Measurements from ENCODE around the gene RDH5.

The RDH5 gene

DNA sequence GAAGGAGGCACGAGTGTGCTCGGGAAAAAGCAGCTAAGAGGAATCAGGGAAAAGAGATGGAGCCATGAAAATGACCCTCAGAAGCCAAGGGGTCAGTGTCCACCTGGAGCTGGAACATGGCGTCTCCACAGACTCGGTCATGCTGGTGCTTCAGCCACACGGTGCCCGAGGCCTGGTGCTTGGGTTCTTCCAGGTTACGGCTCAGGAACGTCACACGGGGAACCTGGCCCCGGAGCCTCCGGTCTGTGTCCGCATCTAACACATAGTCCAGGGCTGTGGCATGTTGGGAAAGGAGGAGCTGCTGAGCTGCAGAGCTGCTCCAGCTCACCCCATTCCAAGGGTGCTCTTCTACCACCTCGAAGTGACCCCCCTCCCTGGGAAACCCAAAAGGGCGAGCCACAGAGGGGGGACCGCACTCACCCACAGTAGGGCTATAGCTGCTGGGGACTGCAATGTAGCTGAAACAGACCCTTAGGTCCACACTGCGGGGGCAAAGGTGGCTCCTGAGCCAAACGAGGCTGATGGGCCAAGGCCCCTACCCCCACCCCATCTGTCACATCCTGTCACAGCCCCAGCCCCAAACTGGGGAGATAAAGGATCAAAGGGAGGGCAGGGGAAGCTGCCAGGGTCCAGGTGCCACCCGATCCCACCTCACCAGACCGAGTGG is 23.3 kb upstream of the RDH5 start:
- no peak for DNase-seq

GRCh38 chr12:55697686-55698085 is 22.5 kb upstream of the RDH5 start:
- no peak for DNase-seq

DNA sequence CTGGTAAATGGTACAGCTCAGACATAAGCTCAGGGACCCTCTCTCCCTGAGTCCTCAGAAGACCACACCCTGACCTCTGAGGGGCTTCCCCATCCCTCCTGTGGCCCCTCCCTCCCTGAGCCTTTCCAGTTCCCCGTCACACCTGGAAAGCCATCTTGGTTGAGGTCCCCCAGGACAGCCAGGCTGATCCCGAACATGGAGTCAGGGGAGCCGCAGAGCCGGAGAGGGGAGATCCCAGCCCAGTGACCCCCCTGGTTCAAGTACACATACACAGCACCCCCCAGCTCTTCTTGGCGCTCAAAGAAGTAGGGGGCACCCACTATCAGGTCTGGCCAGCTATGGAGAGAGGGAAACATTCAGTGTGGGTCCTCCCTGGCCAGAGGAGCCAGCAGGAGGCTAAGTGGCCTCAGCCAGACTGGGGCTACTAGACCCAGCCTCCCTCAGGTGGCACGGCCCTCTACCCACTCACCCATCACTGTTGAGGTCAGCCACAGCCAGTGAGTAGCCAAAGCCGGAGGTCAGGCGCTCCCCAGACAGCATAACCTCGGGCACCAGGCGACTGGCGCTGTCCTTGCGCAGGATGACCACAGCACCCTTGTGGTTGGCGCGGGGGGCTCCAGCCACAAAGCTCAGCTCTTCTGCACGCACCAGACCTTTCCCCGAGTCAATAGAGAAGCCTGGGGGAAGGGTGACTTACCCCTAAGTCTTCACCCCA is 21.8 kb upstream of the RDH5 start:
- DNase-seq: no peak

DNA sequence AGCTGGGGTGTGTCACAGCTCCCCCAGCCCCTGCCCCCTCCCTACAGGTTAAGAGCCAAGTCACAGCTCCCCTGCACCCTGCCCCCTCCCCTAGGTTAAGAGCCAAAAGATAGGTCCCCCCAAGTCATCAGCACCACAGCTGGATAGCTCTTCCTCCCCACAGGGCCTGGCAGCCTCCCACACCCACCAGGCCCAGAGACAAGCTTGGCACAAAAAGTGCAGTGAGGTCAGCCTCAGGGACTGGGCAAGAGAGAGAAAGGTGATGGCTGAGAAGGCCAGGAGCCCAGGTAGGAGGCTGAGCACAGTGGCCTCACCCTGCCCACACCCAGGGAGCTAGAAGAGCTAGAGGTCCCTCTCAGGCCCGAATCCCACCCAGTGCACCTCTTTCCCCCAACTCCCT is 21.2 kb upstream of the RDH5 start:
- DNase-seq: no peak

GRCh38 chr12:55699471-55700055 is 20.6 kb upstream of the RDH5 start:
- no peak for DNase-seq

DNA sequence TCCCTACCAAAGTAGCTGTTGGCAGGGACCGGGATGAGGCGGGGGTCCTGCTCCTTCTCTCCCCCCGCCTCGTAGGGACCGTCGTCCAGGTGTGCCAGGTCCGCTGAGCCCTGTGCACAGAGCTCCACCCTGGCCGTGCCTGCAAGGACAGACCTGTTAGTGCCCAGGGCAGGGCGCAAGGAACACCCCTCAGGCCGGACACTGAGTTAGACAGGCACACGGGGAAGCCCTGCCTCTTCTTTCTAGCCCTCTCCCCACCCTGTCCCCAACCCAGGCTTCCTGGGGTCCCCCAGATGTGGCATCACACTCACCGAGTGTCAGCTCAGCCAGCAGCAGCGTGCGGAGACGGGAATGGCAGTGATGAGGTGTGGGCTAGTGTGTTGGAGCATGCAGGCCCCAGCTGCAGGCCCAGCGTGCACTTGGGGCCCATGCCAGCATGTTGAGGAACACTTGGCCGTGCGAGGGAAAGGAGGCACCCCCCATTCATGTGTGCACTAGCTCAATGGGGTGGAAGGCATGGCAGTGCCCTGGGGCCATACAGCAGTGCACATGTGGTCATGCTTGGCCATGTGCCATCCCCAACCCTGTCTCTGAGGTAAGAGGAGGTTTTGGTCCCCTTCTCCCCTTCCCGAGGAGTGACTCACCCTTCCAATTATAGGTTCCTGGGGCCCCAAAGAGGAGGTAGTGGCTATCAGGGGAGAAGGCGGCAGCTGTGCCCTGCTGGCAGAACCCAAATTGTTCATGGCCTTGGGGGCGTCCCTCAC is 19.8 kb upstream of the RDH5 start:
- no peak for DNase-seq

GRCh38 chr12:55702861-55703260 is 17.3 kb upstream of the RDH5 start:
- no peak for DNase-seq

DNA sequence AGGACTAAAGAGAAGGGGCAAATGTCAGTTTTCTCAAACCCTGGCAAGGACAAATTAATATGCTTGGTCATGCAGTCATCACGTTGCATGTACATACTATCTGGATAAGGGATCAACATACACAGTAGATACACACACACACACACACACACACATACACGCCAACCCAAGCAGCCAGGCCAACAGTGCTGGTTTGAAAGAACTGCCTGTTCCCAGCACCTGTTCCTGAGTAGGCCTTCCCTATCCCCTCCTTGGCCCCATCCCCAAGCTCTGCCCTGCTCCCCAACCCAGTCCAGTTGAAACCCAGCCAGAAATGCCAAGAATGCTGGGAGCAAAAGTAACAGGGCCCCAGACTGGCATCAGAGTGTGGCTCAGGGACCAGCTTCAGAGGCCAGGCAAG is 16.9 kb upstream of the RDH5 start:
- no peak for DNase-seq

DNA sequence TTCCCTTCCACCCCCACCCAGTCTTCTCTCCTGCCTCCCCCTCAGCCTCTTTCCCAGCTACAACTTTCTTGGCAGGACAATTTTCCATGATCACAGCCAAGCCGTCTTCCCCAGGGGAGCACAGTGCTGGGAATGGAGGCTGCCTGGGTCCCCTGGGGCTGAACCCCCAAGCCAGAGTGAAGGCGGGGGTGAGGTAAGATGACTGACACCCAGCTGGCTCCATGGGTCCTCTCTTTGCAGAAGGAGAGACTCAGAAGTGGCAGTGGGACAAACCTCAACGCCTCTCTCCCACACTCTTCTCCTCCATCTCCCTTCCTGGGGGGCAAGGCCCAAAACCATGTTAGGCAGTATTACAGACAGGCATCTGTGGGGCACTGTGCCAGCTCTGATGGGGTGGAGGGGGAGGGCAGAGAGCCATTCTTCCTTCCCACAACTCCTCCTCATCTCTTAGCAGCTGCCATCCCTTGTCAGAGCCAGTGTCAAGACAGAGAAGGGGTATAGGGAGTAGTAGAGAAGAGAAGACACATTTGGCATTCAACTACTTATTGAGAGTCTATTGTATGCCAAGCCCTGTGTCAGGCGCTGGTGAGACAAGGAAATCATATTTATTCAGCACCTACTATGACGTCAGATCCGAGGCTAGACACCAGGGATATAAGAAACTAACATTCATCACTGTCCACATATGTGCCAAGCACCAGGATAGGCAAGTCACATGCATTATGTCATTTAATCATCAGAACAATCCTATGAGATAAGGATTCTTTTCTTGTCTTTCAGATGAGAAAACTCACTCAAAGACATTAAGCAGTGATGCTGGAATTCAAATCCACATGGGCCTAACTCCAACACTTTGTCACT is 16.1 kb upstream of the RDH5 start:
- DNase-seq: no peak

GRCh38 chr12:55704824-55705718 is 15.1 kb upstream of the RDH5 start:
- DNase-seq: peak; percentile 37

- DNase-seq: no peak
These were observed 14.3 kb upstream of the RDH5 start for GRCh38 chr12:55705782-55706402.

GRCh38 chr12:55706568-55707218 is 13.5 kb upstream of the RDH5 start:
- DNase-seq: no peak

DNA sequence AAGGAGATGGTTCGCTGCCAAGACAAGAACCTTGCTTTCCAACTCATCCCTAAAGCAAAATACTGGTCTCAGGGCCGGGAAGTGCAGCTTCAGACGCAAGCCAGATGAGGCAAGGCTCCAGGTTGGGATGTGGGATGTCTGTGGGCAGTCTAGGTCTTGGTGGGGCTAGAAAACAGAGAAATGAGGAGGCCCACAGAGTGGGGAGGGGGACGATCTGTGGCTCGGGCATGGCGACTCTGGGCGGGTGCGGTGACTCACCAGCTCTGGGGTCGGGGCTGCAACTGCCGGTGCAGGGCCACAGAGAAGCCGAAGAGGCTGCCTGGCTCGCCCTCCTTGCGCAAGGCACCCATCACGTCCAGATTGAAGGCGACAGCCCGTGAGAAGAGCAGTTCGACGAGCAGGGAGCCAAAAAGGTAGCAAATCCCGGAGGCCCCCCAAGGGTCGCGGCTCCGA is 12.9 kb upstream of the RDH5 start:
- no peak for DNase-seq

- DNase-seq: peak; percentile 77
These were observed 12.1 kb upstream of the RDH5 start, which contains the start of gene ITGA7 for GRCh38 chr12:55707841-55708694. Gene ITGA7 (minus strand): TSS chr12:55707904. CDS start chr12:55707682, 222 bp downstream.

DNA sequence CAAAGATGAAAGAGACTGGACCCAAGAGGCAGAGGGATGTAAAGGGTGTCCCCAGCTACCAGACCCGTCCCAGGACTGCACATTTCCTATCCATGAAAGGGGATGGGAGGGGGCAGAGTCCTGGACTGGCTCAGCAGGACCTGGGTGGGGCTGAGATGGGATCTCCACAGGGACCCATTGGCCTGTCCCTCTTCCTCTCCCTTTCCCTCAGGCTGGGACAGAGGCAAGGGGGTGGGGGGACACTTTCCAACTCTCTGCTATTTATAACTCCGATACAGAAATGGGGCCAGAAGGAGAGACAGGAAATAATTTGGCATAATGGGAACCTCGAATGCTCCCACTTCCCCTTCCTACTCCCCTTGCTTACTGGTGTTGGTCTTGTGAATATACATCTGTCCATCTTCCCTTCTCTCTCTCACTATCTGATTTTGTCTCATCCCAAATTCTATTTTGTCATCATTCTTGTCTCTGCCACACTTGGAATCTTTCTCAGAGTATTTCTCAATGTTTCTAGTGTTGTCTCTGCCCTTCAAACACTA is 11.4 kb upstream of the RDH5 start:
- no peak for DNase-seq

DNA sequence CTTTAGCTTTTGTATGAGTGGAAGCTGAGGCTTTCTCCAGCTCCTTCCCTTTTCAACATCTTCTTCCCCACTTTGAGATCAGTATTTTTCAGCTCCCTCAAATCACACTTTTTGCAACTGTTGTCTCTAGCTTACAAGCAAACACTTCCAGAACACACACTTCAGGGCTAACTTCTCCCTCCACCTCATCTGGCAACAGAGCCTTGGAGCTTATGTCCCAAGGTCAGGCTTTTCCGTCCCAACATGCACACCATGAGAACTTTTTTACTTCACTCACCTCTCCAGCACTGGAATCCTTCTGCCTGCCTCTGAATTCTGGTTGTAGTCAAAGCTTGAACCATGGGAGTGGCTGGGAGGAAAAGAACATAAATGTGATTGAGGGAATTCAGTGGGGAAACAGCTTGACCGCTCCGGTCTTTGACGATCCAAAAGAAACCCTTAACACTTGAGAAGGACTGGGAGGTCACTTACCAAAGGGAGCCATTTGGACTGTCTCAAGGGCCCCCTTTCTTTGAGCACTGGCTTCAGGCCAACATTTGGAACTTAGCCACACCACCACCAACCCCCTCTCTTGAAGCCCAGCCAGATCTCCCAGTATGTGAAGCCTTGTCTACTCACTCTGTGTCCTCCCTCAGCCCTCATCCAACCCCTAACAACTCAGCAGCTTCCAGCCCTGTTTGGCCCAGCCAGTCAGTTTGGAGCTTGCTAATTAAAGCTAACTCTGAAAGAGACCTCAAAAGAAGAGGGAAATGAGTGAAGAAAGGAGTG is 8.2 kb upstream of the RDH5 start:
- no peak for DNase-seq

DNA sequence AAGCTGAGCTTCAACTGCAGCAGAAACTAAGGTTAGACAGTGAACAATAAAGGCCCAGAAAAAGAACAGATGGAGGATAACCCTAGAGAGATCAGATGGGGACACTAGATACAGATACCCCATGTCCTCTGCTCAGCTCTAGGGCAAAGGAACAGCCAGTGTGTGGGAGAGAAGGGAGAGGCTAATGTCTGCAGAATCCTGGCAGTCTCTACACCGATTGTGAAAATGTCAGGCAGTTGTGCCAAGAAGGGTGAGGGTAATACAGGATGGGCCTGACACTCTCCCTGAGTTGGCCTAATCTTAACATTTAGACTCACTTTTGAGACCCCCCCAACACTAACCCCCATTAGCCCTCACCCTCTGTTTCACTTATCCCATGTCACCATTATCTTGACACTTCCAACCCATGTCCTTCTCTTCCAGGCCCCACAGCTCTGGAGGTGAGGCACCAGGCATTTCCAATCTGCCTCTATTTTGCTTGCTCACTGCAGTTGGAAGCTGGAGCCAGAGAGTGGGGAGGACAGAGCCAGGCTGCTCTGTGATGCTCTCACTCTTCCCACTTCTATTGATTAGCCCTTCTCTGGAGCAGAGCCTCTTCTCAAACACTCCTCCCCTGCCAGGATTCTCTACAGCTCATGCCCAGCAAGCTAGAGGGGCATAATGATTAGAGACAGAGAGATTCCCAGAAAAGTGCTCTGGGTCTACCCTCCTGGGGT is 7.3 kb upstream of the RDH5 start:
- no peak for DNase-seq

DNA sequence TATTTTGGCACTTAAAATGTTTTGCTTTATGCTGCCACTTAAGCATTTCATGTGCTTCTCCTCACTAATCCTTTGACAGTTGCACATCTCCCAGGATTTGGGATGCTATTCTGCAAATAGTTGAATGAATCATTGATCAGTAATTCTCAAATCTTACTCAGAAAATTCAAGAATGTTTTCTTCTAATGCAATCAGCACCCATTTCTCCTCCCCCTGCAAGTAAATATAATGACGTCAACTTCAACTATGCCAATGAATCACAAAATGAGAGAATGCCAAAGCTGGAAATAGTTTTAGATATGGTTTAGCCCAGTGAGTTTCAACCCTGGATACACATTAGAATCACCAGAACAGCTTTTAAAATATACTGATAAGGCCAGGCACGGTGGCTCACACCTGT is 6.5 kb upstream of the RDH5 start:
- DNase-seq: no peak

Measured in retina (tissue), 1 donor.